ENCODE measurements around the gene PLXNA2.

PLXNA2 gene

DNA sequence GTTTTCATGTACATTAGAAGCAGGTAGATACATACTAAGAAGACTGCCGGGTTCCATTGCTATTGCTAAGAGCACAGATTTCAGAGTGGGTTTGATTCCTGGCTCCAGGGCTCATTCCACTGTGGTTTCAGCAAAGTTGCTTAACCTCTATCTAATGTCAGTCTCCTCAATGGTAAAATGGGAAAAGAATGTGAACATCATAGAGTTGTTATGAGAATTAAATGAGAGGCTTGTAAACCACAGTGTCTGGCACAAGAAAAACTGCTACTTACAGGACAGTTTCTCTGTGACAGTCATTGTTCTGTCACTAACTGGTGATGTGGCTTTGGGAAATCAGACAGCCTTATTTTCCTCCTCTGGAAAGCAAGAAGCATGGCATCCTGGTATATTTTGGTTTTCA, 10.7 kb upstream of the PLXNA2 start:
- TF ChIP-seq, protein P1, sequence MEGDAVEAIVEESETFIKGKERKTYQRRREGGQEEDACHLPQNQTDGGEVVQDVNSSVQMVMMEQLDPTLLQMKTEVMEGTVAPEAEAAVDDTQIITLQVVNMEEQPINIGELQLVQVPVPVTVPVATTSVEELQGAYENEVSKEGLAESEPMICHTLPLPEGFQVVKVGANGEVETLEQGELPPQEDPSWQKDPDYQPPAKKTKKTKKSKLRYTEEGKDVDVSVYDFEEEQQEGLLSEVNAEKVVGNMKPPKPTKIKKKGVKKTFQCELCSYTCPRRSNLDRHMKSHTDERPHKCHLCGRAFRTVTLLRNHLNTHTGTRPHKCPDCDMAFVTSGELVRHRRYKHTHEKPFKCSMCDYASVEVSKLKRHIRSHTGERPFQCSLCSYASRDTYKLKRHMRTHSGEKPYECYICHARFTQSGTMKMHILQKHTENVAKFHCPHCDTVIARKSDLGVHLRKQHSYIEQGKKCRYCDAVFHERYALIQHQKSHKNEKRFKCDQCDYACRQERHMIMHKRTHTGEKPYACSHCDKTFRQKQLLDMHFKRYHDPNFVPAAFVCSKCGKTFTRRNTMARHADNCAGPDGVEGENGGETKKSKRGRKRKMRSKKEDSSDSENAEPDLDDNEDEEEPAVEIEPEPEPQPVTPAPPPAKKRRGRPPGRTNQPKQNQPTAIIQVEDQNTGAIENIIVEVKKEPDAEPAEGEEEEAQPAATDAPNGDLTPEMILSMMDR (IDR thresholded peaks at IDR 0.05; ENCODE audit: low read depth, low read length): no peak
- DNase-seq (ENCODE audit: extremely low read depth, low read depth): peak; percentile 40

DNA sequence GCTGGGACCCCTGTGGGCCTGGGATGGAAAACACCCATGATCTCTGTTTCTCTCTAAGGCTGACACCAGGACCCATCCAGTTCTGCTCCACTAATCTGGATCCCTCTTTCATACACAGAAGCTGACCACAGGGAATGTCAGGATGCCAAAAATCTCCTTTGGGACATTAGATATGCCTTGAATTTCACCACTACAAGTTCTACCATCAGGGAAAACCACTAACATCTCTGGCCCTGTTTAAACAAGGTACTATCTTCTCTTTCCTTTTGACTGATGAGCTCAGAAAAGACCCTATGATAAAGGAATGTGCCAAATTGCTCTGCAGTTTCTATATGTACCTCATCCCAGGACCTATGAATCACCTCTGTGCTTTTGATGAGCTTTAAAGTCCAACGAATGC, 10.2 kb upstream of the PLXNA2 start:
- TF ChIP-seq, protein P1 (IDR thresholded peaks at IDR 0.05; ENCODE audit: low read depth, low read length): no peak
- DNase-seq (ENCODE audit: extremely low read depth, low read depth): no peak

DNA sequence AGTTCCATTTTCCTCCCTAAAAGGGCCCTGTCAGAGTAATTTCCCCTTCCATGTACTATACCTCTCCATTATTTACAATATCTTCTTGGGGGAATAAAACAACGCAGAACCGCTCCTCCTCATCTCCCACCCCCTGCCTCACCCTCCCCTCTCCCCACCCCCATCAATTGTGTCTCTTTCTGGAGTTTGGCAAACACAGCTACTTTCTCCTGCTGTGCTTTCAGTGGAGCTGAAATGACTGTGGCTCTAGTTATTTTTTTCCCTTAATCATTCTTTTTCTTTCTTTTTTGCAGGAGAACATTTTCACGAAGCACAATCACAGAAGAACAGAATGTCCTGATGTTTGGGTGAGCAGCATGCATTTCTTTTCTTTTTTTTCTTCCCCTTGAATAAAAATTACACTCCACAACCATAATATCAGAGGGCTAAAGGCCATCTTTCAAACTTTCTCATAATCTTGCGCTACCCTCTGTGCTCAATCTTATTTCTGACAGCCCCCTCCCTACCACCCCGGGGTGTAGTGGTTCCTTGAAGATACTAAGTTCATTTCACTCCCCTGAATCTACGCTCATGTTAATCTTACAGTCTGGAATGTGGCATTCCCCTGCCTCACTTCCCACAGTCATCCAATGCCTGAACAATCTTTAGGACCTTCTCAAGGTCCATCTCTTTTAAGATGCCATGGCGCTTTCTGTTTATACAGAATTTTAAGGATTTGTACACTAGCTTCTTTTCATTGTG, 8.8 kb upstream of the PLXNA2 start:
- TF ChIP-seq, protein P1 (IDR thresholded peaks at IDR 0.05; ENCODE audit: low read depth, low read length): no peak
- no peak for DNase-seq (ENCODE audit: extremely low read depth, low read depth)

DNA sequence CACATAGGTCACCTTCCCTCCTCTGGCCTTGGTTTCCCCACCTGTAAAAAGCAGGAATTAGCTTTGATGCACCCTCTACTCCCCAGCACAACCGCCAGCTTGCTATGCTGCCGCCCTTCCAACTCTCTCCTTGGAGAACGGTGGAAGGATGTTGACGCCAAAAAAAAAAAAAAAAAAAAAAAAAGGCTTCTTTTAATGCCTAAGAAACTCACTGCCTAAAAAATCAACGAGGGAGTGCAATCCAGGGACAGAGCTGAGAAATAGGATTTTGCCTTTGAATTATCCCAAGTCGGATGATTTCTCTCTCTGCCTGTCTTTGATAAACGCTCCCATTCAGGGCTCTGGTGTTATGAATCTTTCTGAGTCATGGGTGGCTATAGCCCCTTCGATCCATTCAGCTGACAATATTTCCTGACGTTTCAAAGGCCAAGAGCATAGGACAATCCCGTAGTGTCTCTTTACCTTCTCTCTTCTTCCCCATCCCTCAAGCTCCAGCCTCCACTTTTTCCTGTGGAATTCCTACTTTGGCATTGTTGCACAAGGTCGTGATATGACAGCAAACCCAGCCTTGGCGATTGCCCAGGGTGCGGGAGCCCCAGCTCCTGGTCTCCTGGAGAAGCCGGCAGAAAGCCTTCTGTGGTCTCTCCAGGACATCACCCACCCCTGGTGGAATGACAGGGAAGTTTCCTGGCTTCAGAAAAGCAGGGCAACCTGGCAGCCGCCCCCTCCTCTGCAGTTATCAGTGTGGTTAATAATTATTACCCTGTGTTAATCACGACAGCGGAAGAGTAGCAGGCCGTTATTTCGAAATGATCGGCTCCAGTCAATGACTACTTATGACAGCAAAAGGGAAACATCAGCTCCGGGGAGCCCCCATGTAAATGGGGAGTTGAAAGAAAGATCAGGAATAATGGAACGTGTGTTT, 8.0 kb upstream of the PLXNA2 start:
- TF ChIP-seq, protein P1 (IDR thresholded peaks at IDR 0.05; ENCODE audit: low read depth, low read length): peak; percentile 66
- no peak for DNase-seq (ENCODE audit: extremely low read depth, low read depth)

DNA sequence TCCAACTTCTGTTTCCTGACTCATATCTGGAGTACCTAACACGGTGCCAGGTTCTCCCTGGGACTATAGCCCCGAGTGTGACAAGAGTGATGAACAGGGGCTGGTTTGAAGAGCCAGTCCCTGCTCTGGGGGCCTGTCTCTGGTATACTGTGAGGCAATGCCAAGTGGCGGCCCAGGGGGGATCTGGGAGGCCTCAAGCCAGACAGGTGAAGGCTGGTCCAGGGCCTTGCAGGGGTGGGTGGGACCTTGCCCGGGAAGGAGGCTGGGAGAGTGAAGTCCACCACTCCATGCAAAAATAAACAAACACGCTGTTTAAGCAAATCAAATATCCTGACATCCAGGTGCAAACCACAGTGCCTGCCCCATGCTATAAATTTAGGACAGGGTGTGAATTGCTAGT, 6.8 kb upstream of the PLXNA2 start:
- TF ChIP-seq, protein P1 (IDR thresholded peaks at IDR 0.05; ENCODE audit: low read depth, low read length): no peak
- DNase-seq (ENCODE audit: extremely low read depth, low read depth): no peak

DNA sequence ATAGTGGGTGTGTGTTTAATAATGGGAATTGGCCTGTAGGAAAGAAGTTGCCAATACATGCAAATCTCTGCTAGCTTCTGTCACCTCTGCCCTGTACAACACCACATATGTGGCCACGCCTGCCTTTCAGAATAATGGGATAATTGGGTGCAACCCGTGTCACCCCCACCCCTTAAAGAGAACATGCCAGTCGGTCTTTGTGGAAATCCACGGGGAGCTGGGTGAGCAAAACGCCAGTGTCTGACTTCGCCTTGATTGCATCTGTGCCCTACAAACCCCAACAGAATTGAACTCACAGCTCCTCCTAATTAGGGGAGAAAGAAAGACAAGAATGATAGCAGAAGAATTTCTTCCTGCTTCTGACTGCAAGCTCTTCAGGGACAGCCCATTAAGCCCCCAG, 6.4 kb upstream of the PLXNA2 start:
- no peak for DNase-seq (ENCODE audit: extremely low read depth, low read depth)
- TF ChIP-seq, protein P1 (IDR thresholded peaks at IDR 0.05; ENCODE audit: low read depth, low read length): no peak
